GM21619 (cell line): ENCODE data around the gene RNASE1.
A peak's percentile ranks its signal among the peaks of the same experiment; 100 is the strongest.

Experiments
- ATAC-seq: cut with Tn5 transposase; IDR thresholded peaks from one replicate; pipeline ENCODE4 v1.9.1; 2021; ENCODE audit not compliant: unreplicated experiment

RNASE1 gene

DNA sequence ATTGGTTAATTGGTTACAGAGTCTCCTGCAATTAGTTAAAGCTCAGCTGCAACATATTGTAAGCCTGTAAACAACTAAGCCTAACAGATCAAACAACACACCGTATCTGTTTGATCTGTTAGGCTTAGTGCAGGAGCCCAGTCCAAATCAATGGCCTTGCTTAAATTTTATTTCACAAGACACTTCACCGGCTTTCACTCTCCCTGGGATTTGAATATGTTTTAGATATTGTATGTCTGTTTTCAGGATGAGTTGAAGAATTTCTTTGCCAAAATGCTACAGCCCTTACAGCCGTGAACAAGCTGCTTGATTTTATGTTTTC is 5.5 kb upstream of the RNASE1 start:
- ATAC-seq = no peak

- no peak for ATAC-seq
Measured at GRCh38 chr14:20807304-20808161, 4.9 kb upstream of the RNASE1 start.

- no peak for ATAC-seq
Measured at GRCh38 chr14:20805485-20805884, 2.8 kb upstream of the RNASE1 start.

- no peak for ATAC-seq
Measured at GRCh38 chr14:20803223-20803622, 579 bp upstream of the RNASE1 start.

DNA sequence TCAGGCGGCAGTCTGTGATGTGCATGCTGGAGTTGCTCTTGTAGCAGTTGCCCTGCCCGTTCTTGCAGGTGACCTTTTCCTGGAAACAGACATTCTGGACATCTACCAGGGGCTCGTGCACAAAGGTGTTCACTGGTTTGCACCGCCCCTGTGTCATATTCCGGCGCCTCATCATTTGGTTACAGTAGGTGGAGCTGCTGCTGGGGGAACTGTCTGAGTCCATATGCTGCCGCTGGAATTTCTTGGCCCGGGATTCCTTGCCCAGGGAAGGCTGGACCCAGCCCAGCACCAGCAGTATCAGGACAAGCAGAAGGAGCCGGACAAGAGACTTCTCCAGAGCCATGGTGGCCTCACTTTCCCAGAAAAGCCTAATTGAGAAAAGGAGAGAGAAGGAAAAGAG is 918 bp downstream of the RNASE1 start:
- no peak for ATAC-seq

- ATAC-seq = no peak
Measured at GRCh38 chr14:20799892-20800544, 2.6 kb downstream of the RNASE1 start.

DNA sequence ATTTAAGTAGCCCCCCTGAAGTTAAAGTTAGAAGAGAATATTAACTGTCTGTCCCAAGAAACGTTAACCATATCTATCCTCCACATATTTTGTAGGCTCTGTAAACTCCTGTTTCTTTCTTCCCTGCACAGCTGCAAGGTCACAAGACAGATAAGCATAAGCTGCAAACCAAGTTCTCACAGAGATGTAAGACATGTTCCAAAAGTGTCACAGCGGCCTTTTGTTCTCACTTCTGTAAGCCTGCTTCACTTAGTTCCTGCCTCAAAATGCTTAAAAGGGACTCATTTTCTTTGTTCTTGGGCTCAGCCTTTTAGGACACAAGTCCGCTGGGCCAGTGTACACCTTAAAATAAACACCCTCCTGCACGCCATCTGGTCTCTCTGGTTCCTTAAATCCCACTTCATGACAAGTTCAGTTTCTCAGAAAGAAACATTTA is 3.2 kb downstream of the RNASE1 start:
- ATAC-seq = no peak

- no peak for ATAC-seq
Measured at GRCh38 chr14:20798932-20799331, 3.7 kb downstream of the RNASE1 start.

DNA sequence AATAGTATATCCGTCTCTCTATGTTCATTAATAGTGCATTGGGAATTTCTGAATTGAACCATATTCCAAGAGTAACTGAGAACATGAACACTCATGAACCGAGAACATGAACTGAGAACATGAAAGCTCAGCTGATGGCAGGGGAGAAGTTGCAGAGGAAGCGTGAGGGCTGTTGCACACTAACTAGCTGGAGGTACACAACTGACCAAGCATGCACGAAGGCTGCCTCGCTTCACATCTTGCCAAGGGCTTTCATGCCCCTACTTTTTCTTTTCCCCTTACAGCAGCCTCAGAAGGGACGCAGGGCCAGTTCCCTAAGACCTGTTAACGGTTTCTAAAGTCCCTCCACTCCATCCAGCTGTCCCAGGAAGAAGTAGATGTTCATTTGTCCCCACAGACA is 4.3 kb downstream of the RNASE1 start:
- ATAC-seq = no peak

- ATAC-seq = no peak
Measured at GRCh38 chr14:20797164-20797563, 5.5 kb downstream of the RNASE1 start.

DNA sequence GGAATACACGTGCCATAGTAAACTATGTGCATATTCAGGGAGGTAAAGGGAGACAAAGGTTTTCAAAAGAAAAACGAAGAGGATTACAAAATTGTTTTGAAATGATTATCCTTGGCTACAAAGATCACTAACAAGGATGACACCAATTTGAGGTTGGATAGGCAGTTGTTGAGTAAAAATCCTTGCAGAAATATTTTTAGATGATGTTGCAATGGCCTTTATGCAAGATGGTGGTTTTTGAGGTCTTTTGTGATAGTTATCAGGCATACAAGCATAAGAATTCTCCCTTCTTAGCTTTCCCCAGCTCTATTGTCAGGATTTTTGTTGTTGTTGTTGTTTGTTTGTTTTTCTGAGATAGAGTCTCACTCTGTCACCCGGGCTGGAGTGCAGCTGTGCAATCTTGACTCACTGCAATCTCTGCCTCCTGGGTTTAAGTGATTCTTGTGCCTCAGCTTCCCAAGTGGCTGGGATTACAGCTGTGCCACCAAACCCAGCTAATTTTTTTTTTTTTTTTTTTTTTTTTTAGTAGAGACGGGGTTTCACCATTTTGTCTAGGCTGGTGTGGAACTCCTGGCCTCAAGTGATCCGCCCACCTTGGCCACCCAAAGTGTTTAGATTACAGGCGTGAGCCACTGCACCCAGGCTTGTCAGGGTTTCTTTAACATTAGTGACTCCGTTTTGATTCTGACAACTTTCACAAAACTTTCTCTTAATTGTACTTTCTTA is 7.8 kb downstream of the RNASE1 start:
- no peak for ATAC-seq

- no peak for ATAC-seq
Measured at GRCh38 chr14:20792556-20792955, 10.1 kb downstream of the RNASE1 start.

DNA sequence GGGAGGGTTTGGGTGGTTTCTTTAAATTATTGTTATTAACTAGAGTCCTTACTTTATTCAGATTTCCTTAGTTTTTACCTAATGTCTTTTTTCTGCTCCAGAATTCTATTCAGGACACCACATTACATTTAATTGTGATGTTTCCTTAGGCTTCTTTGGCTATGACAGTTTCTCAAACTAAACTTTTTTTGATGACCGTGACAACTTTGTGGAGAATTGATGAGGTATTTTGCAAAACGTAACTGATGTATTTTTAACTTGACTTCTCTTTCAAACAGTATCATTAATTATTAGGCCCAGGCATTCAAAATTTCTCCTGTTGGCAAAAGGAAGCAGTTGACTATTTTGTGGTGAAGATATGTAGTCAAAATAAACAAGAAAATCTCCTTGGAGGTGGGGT is 11.0 kb downstream of the RNASE1 start:
- no peak for ATAC-seq

GRCh38 chr14:20791187-20791586 is 11.5 kb downstream of the RNASE1 start:
- ATAC-seq = no peak

- ATAC-seq = no peak
Measured at GRCh38 chr14:20790464-20791116, 12.1 kb downstream of the RNASE1 start.

DNA sequence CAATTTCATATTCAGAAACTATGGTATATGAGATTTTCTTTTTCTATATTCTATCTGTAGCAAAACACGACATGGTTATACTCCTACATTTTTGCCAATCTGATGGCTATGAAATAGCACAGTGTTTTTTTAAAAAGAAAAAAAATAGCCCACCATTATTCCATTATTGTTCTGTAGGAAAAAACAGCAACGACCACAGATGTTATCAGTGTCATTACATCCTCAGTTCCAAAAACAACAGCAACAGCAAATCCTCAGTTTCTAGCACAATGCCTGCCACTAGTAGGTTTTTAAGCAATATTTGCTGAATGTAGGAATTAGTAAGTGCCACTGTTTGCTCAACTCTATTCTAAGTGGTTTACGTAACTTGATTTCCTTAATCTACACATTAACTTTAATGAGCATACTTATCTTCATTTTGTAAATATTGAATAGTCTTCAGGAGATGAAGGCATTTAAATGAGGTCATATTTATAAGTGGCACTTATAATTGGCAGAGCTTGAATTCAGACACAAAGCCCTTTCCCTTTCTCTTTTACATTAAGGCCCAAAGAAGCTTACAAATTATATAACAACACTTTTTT is 13.3 kb downstream of the RNASE1 start:
- no peak for ATAC-seq

DNA sequence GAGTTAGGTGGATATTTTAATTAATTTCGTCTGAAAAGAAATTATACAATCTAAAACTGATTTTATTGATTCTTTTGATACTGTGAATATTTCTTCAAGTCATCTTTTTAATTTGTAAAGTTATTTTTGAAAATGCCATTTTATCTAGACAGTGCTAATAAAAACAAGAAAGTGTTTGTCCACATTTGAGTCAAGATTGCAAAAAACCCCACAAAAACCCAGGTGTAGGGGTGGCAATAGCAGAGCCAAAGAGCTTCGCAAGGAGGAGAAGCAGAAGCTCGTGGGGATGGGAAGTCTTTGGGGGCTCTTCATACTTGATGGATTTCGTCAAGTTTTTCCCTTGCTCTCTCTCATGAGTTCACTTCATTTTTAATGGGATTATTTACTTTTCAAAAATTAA is 15.6 kb downstream of the RNASE1 start:
- no peak for ATAC-seq

GRCh38 chr14:20782280-20782890 is 20.3 kb downstream of the RNASE1 start:
- ATAC-seq = peak; percentile 44

DNA sequence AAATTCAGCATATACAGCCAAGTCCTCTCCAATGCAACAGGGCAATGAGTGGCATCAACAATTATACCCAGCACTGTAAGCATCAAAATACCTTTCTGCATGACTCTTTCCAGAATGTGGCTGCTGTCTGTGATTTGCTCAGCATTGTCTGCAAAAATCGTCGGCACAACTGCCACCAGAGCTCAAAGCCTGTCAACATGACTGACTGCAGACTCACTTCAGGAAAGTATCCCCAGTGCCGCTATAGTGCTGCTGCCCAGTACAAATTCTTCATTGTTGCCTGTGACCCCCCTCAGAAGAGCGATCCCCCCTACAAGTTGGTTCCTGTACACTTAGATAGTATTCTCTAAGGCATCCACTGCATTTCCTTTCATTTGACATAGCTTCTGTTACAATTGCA is 20.8 kb downstream of the RNASE1 start:
- no peak for ATAC-seq

DNA sequence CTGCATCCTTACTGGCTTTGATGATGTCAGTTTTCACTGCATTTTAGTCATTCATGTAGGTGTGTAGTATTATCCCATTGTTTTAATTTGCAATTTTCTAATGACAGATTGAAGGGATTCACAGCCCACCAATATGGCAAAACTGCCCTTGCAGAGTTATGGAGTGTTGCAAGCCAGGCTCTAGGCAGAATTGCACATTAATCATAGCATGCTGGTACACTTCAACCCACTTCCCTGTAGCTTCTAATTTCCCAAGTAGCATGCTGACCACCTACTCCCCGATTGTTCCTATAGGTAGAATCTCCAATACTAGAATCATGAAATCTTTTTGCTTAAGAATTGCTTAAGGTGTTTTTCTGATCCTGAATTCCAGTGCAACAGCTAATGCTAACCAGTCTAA is 26.7 kb downstream of the RNASE1 start:
- no peak for ATAC-seq

DNA sequence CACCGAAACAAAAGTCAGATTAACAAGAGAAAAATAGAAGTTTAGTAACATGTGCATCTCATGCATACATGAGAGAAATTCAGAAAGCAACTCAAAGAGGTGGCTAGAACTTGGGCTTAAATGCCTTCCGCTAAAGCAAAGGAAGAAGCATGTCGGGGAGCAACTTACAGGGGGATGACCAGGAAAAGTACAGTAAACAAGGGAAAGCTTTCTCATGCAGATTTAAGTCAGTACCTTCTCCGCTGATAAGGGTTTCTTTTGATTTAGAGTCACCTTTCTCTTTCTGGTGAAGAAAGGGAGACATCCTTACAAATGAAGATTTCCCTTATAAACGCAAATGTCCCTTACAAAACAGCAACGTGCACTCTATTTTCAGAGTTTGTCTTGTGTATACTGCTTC is 27.6 kb downstream of the RNASE1 start:
- no peak for ATAC-seq
